HEK293 (cell line): ENCODE measurements around the gene ZNF286A.

Experiments
- TF ChIP-seq, protein P1 (sequence below): fragments of 450-650 bp; formaldehyde crosslinking; IDR thresholded peaks from 2 replicates; pipeline ENCODE4 v1.5.1; 2016; ENCODE audit warnings: missing biosample characterization, missing genetic modification characterization
- TF ChIP-seq, protein P2 (sequence below): fragments of 450-650 bp; formaldehyde crosslinking; IDR thresholded peaks from 2 replicates; pipeline ENCODE4 v1.5.1; 2016; ENCODE audit warnings: missing biosample characterization, missing genetic modification characterization

DNA sequence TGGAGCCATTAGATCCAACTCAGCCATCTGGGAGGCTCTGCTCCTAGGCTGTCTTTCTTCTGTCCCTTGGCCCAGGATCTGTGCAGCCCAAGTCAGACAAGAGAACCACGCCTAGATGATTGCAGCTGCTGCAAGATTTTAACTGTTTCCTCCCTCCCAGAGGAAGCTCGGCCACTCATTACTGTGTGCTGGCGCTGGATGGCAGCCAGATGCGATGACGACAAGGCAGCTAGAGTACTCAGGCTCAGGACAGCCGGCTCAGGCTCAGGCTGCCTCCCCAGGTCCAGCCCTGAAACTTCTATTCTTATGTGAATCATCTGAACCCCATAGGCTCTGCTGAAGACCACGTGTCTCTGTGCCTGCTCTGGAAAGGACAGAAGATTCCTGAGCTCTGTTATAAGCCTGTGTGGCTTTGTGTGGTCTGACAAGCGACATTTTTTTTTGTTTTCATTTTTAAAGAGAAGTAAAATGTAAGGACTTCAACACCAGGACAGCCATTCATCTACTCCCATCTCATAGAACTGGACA, 47.9 kb upstream of the ZNF286A start:
- TF ChIP-seq, protein P1, sequence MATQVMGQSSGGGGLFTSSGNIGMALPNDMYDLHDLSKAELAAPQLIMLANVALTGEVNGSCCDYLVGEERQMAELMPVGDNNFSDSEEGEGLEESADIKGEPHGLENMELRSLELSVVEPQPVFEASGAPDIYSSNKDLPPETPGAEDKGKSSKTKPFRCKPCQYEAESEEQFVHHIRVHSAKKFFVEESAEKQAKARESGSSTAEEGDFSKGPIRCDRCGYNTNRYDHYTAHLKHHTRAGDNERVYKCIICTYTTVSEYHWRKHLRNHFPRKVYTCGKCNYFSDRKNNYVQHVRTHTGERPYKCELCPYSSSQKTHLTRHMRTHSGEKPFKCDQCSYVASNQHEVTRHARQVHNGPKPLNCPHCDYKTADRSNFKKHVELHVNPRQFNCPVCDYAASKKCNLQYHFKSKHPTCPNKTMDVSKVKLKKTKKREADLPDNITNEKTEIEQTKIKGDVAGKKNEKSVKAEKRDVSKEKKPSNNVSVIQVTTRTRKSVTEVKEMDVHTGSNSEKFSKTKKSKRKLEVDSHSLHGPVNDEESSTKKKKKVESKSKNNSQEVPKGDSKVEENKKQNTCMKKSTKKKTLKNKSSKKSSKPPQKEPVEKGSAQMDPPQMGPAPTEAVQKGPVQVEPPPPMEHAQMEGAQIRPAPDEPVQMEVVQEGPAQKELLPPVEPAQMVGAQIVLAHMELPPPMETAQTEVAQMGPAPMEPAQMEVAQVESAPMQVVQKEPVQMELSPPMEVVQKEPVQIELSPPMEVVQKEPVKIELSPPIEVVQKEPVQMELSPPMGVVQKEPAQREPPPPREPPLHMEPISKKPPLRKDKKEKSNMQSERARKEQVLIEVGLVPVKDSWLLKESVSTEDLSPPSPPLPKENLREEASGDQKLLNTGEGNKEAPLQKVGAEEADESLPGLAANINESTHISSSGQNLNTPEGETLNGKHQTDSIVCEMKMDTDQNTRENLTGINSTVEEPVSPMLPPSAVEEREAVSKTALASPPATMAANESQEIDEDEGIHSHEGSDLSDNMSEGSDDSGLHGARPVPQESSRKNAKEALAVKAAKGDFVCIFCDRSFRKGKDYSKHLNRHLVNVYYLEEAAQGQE (tag by site-specific recombination): no peak
- TF ChIP-seq, protein P2, sequence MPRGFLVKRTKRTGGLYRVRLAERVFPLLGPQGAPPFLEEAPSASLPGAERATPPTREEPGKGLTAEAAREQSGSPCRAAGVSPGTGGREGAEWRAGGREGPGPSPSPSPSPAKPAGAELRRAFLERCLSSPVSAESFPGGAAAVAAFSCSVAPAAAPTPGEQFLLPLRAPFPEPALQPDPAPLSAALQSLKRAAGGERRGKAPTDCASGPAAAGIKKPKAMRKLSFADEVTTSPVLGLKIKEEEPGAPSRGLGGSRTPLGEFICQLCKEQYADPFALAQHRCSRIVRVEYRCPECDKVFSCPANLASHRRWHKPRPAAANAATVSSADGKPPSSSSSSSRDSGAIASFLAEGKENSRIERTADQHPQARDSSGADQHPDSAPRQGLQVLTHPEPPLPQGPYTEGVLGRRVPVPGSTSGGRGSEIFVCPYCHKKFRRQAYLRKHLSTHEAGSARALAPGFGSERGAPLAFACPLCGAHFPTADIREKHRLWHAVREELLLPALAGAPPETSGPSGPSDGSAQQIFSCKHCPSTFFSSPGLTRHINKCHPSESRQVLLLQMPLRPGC (tag by site-specific recombination): no peak
